GM21825 (cell line): ENCODE measurements around the gene TFEB.
A peak's percentile ranks its signal among the peaks of the same experiment; 100 is the strongest.

ENCODE experiments used
- ATAC-seq: cut with Tn5 transposase; IDR thresholded peaks from one replicate; pipeline ENCODE4 v1.9.1; 2021; ENCODE audit warnings: mild to moderate bottlenecking, moderate library complexity; ENCODE audit not compliant: unreplicated experiment

TFEB gene

GRCh38 chr6:41735427-41736185 is at the start of gene TFEB:
TFEB (minus strand) TSS chr6:41735608; CDS start chr6:41691213, 44,395 bp downstream.
- peak; percentile 46 for ATAC-seq

- ATAC-seq: no peak
Measured at GRCh38 chr6:41784581-41785171, 49.3 kb upstream of the TFEB start.

- no peak for ATAC-seq
Measured at GRCh38 chr6:41783106-41783780, 47.8 kb upstream of the TFEB start.

GRCh38 chr6:41781366-41781730 is 45.9 kb upstream of the TFEB start:
- no peak for ATAC-seq

GRCh38 chr6:41780551-41781365 is 45.4 kb upstream of the TFEB start, which contains the start of gene PRICKLE4:
PRICKLE4 (plus strand) TSS chr6:41780782; CDS start chr6:41783474, 2,692 bp downstream.
- ATAC-seq: no peak

GRCh38 chr6:41779788-41780550 is 44.6 kb upstream of the TFEB start, which contains the start of gene FRS3:
FRS3 (minus strand) TSS chr6:41779900; CDS start chr6:41776987, 2,913 bp downstream.
- peak; percentile 85 for ATAC-seq

- ATAC-seq: peak; percentile 5
Measured at GRCh38 chr6:41779336-41779735, 43.9 kb upstream of the TFEB start.

GRCh38 chr6:41778895-41779294 is 43.5 kb upstream of the TFEB start:
- no peak for ATAC-seq

- ATAC-seq: no peak
Measured at GRCh38 chr6:41777551-41778285, 42.3 kb upstream of the TFEB start.

GRCh38 chr6:41775293-41775882 is 40.0 kb upstream of the TFEB start:
- no peak for ATAC-seq

- ATAC-seq: no peak
Measured at GRCh38 chr6:41774841-41775240, 39.4 kb upstream of the TFEB start.

GRCh38 chr6:41771058-41771983 is 35.9 kb upstream of the TFEB start:
- ATAC-seq: no peak

GRCh38 chr6:41770381-41771057 is 35.1 kb upstream of the TFEB start:
- ATAC-seq: no peak

- ATAC-seq: no peak
Measured at GRCh38 chr6:41769376-41769775, 34.0 kb upstream of the TFEB start.

- no peak for ATAC-seq
Measured at GRCh38 chr6:41768545-41769308, 33.3 kb upstream of the TFEB start.

GRCh38 chr6:41767112-41767833 is 31.9 kb upstream of the TFEB start:
- ATAC-seq: no peak
